Activated T-helper 1 cell treated with anti-CD3 and anti-CD28 coated beads, Interleukin-12 subunit alpha, Interleukin-12 subunit beta, Interleukin-2, Interleukin-4 antibody, amounts not matched to agents 30 ng/mL and 10 ng/mL and 1 ng/mL, durations not matched to agents 14 hours and 24 hours and 36 hours (primary cell): ENCODE results near the gene KCNE1. TPM values are rescaled to one million over a fixed set of nuclear protein-coding genes. Genes with fewer than 3 reads are reported as not detected.
A peak's percentile ranks its signal among the peaks of the same experiment; 100 is the strongest.

Experiments
- DNase-seq: peaks from one replicate; pipeline ENCODE4 v3.0.0; 2021; ENCODE audit warnings: low spot score
- H3K27ac Mint-ChIP-seq: one replicate; pipeline ENCODE4 v1.8.0; 2021; ENCODE audit warnings: mild to moderate bottlenecking, mixed read lengths
- H3K27me3 Mint-ChIP-seq: one replicate; pipeline ENCODE4 v1.8.0; 2022; ENCODE audit warnings: mild to moderate bottlenecking, moderate library complexity, mixed read lengths; ENCODE audit not compliant: insufficient read depth
- H3K36me3 Mint-ChIP-seq: one replicate; pipeline ENCODE4 v1.8.0; 2021; ENCODE audit warnings: low read depth, mixed read lengths
- H3K4me1 Mint-ChIP-seq: one replicate; pipeline ENCODE4 v1.8.0; 2021; ENCODE audit warnings: low read depth, mixed read lengths
- H3K4me3 Mint-ChIP-seq: one replicate; pipeline ENCODE4 v1.8.0; 2021; ENCODE audit warnings: mild to moderate bottlenecking, moderate library complexity, mixed read lengths
- H3K9me3 Mint-ChIP-seq: one replicate; pipeline ENCODE4 v1.8.0; 2021; ENCODE audit warnings: mixed read lengths
- intact Hi-C: fragments of 100-400 bp; cut with micrococcal nuclease; formaldehyde crosslinking; loops from one replicate; pipeline ENCODE4 v1.15.1; 2024
- total RNA-seq: library from RNA; stranded (reverse); gene quantifications from 2 replicates; pipeline ENCODE4 v1.2.3, GENCODE V29; 2022

The KCNE1 gene
- total RNA-seq, 1 donor from 2014 or later, result 0.41 TPM

GRCh38 chr21:34530261-34530660 is 18.3 kb upstream of the KCNE1 start:
- Mint-ChIP-seq H3K9me3 (no peaks in the 10 kb centered on the region), H3K4me1 (peaks cover 31% of the 10 kb centered on the region), H3K36me3 (no peaks in the 10 kb centered on the region), H3K4me3 (no peak overlapping the region), H3K27ac (no peak overlapping the region), H3K27me3 (peaks cover 6% of the 10 kb centered on the region)
- no peak for DNase-seq
- intact Hi-C loops, result no loop called here

- H3K27ac Mint-ChIP-seq, result no peak overlapping the region
- H3K4me3 Mint-ChIP-seq, result no peak overlapping the region
- H3K36me3 Mint-ChIP-seq, result no peaks in the 10 kb centered on the region
- no peak for DNase-seq
- intact Hi-C loops, result no loop called here
- no peaks in the 10 kb centered on the region for H3K9me3 Mint-ChIP-seq
- H3K27me3 Mint-ChIP-seq, result peaks cover 6% of the 10 kb centered on the region
- peaks cover 23% of the 10 kb centered on the region for H3K4me1 Mint-ChIP-seq
Measured at GRCh38 chr21:34528131-34528561, 16.1 kb upstream of the KCNE1 start.

GRCh38 chr21:34526618-34527290 is 14.7 kb upstream of the KCNE1 start:
- Mint-ChIP-seq H3K27me3 (peaks cover 6% of the 10 kb centered on the region), H3K4me3 (peak overlapping the region; percentile 66), H3K27ac (peak overlapping the region; percentile 89), H3K4me1 (peaks cover 33% of the 10 kb centered on the region), H3K36me3 (no peaks in the 10 kb centered on the region), H3K9me3 (no peaks in the 10 kb centered on the region)
- intact Hi-C loops, result loop anchor here (1.0 to 2.0 kb wide), 5 partner anchors 9 to 328 kb away; partner anchors contain the start of gene RCAN1
- no peak for DNase-seq

GRCh38 chr21:34526241-34526617 is 14.2 kb upstream of the KCNE1 start:
- peak overlapping the region; percentile 66 for H3K4me3 Mint-ChIP-seq
- H3K27ac Mint-ChIP-seq, result peak overlapping the region; percentile 89
- intact Hi-C loops, result loop anchor here (1.0 to 2.0 kb wide), 4 partner anchors 9 to 327 kb away; partner anchors contain the start of gene RCAN1
- H3K9me3 Mint-ChIP-seq, result no peaks in the 10 kb centered on the region
- H3K4me1 Mint-ChIP-seq, result peaks cover 33% of the 10 kb centered on the region
- H3K27me3 Mint-ChIP-seq, result peaks cover 5% of the 10 kb centered on the region
- DNase-seq, result no peak
- H3K36me3 Mint-ChIP-seq, result no peaks in the 10 kb centered on the region

- Mint-ChIP-seq H3K27me3 (peaks cover 4% of the 10 kb centered on the region), H3K9me3 (no peaks in the 10 kb centered on the region), H3K27ac (no peak overlapping the region), H3K4me1 (peaks cover 33% of the 10 kb centered on the region), H3K36me3 (no peaks in the 10 kb centered on the region), H3K4me3 (no peak overlapping the region)
- intact Hi-C loops, result no loop called here
- no peak for DNase-seq
Measured at GRCh38 chr21:34524646-34525601, 12.9 kb upstream of the KCNE1 start.

GRCh38 chr21:34523019-34523555 is 11.1 kb upstream of the KCNE1 start:
- Mint-ChIP-seq H3K9me3 (no peaks in the 10 kb centered on the region), H3K27ac (no peak overlapping the region), H3K4me3 (no peak overlapping the region)

GRCh38 chr21:34522284-34522683 is 10.3 kb upstream of the KCNE1 start:
- Mint-ChIP-seq H3K27me3 (no peaks in the 10 kb centered on the region), H3K4me3 (no peak overlapping the region), H3K27ac (peak overlapping the region; percentile 29), H3K36me3 (no peaks in the 10 kb centered on the region), H3K4me1 (peaks cover 35% of the 10 kb centered on the region), H3K9me3 (no peaks in the 10 kb centered on the region)
- intact Hi-C loops, result no loop called here
- DNase-seq, result no peak

More at GRCh38 chr21:34523019-34523555, 11.1 kb upstream of the KCNE1 start:
- Mint-ChIP-seq H3K27me3 (peaks cover 2% of the 10 kb centered on the region), H3K36me3 (no peaks in the 10 kb centered on the region), H3K4me1 (peaks cover 33% of the 10 kb centered on the region)
- intact Hi-C loops, result no loop called here
- DNase-seq, result no peak

- peaks cover 35% of the 10 kb centered on the region for H3K4me1 Mint-ChIP-seq
- H3K4me3 Mint-ChIP-seq, result no peak overlapping the region
- H3K9me3 Mint-ChIP-seq, result no peaks in the 10 kb centered on the region
- H3K27me3 Mint-ChIP-seq, result no peaks in the 10 kb centered on the region
- DNase-seq, result no peak
- no peak overlapping the region for H3K27ac Mint-ChIP-seq
- H3K36me3 Mint-ChIP-seq, result no peaks in the 10 kb centered on the region
- intact Hi-C loops, result no loop called here
Measured at GRCh38 chr21:34521561-34521960, 9.6 kb upstream of the KCNE1 start.

GRCh38 chr21:34520764-34521508 is 8.9 kb upstream of the KCNE1 start:
- intact Hi-C loops, result no loop called here
- Mint-ChIP-seq H3K4me3 (no peak overlapping the region), H3K27ac (no peak overlapping the region), H3K27me3 (no peaks in the 10 kb centered on the region), H3K4me1 (peaks cover 30% of the 10 kb centered on the region), H3K9me3 (no peaks in the 10 kb centered on the region), H3K36me3 (no peaks in the 10 kb centered on the region)
- no peak for DNase-seq

GRCh38 chr21:34520281-34520680 is 8.3 kb upstream of the KCNE1 start:
- intact Hi-C loops, result no loop called here

GRCh38 chr21:34519694-34520093 is 7.7 kb upstream of the KCNE1 start:
- intact Hi-C loops, result no loop called here
- Mint-ChIP-seq H3K27me3 (peaks cover 2% of the 10 kb centered on the region), H3K4me3 (no peak overlapping the region), H3K4me1 (peaks cover 30% of the 10 kb centered on the region), H3K9me3 (no peaks in the 10 kb centered on the region), H3K27ac (no peak overlapping the region), H3K36me3 (no peaks in the 10 kb centered on the region)
- no peak for DNase-seq

More at GRCh38 chr21:34520281-34520680, 8.3 kb upstream of the KCNE1 start:
- Mint-ChIP-seq H3K9me3 (no peaks in the 10 kb centered on the region), H3K27ac (no peak overlapping the region), H3K4me1 (peaks cover 30% of the 10 kb centered on the region), H3K4me3 (no peak overlapping the region), H3K27me3 (no peaks in the 10 kb centered on the region), H3K36me3 (no peaks in the 10 kb centered on the region)
- no peak for DNase-seq

GRCh38 chr21:34519016-34519415 is 7.0 kb upstream of the KCNE1 start:
- intact Hi-C loops, result no loop called here
- Mint-ChIP-seq H3K27me3 (peaks cover 2% of the 10 kb centered on the region), H3K4me1 (peaks cover 30% of the 10 kb centered on the region), H3K36me3 (no peaks in the 10 kb centered on the region), H3K4me3 (no peak overlapping the region), H3K9me3 (no peaks in the 10 kb centered on the region), H3K27ac (no peak overlapping the region)
- DNase-seq, result no peak
